Right renal cortex interstitium (tissue), 3 donors: ENCODE results near the gene SLC36A3. TPM values are rescaled to one million over a fixed set of nuclear protein-coding genes. Genes with fewer than 3 reads are reported as not detected.
"Not testable (repeated sequence)": the region's sequence is repeated elsewhere in the genome, so short reads cannot be mapped to it uniquely, and the experiment has no call there.

Experiments used
- DNase-seq, 3 donors: peaks; one replicate each; pipeline ENCODE4 v3.0.0-alpha.2; 2013; ENCODE audit warnings: low read depth in 3 of 3, low spot score in 2 of 3
- polyA plus RNA-seq, 3 donors: library from polyadenylated mRNA; unstranded; fragments of 120-200 nt; gene quantifications; one replicate each; pipeline ENCODE4 v1.2.1, GENCODE V29; 2013; ENCODE audit not compliant: insufficient read length in 3 of 3

Gene SLC36A3
- polyA plus RNA-seq, 3 donors, result not detected

GRCh38 chr5:151309266-151309665, 5.7 kb upstream of the SLC36A3 start:
- DNase-seq, result not testable (repeated sequence)

GRCh38 chr5:151298063-151298855, 5.3 kb downstream of the SLC36A3 start:
- no peak for DNase-seq

GRCh38 chr5:151296974-151297373, 6.6 kb downstream of the SLC36A3 start:
- no peak for DNase-seq

- DNase-seq, result no peak
These were observed 7.1 kb downstream of the SLC36A3 start for GRCh38 chr5:151296478-151296830.

- no peak for DNase-seq
These were observed 7.6 kb downstream of the SLC36A3 start for GRCh38 chr5:151295791-151296477.

- no peak for DNase-seq
These were observed 8.4 kb downstream of the SLC36A3 start for GRCh38 chr5:151295138-151295537.

- DNase-seq, result no peak
These were observed 9.9 kb downstream of the SLC36A3 start for GRCh38 chr5:151293624-151294023.

GRCh38 chr5:151288180-151288579, 15.4 kb downstream of the SLC36A3 start:
- no peak for DNase-seq

- DNase-seq, result no peak
These were observed 17.3 kb downstream of the SLC36A3 start for GRCh38 chr5:151286246-151286645.

- DNase-seq, result no peak
These were observed 17.9 kb downstream of the SLC36A3 start for GRCh38 chr5:151285683-151286082.

- DNase-seq, result no peak
These were observed 19.1 kb downstream of the SLC36A3 start for GRCh38 chr5:151284392-151284967.

- DNase-seq, result no peak
These were observed 20.3 kb downstream of the SLC36A3 start for GRCh38 chr5:151283120-151283825.

GRCh38 chr5:151281001-151281639, 22.4 kb downstream of the SLC36A3 start:
- no peak for DNase-seq

- no peak for DNase-seq
These were observed 23.1 kb downstream of the SLC36A3 start for GRCh38 chr5:151280443-151280842.

- DNase-seq, result no peak
These were observed 24.7 kb downstream of the SLC36A3 start for GRCh38 chr5:151278845-151279244.

GRCh38 chr5:151275803-151276202, 27.8 kb downstream of the SLC36A3 start:
- DNase-seq, result no peak

GRCh38 chr5:151274666-151275065, 28.9 kb downstream of the SLC36A3 start:
- DNase-seq, result no peak

GRCh38 chr5:151271336-151271735, 32.2 kb downstream of the SLC36A3 start:
- no peak for DNase-seq

GRCh38 chr5:151270599-151270998, 33.0 kb downstream of the SLC36A3 start:
- no peak for DNase-seq

- no peak for DNase-seq
These were observed 35.9 kb downstream of the SLC36A3 start for GRCh38 chr5:151267491-151268260.
